ENCODE measurements around the gene BCDIN3D.

BCDIN3D gene

GRCh38 chr12:49878021-49878420, 35.1 kb upstream of the BCDIN3D start:
- DNase-seq (ENCODE audit: extremely low read depth, insufficient read length), result no peak
- Histone ChIP-seq H3K36me3 (ENCODE audit: control insufficient read depth, insufficient read depth, low read length) (no peaks in the 10 kb centered on the region), H3K27me3 (replicated peaks; ENCODE audit: control insufficient read depth, insufficient read depth, low read length) (no peaks in the 10 kb centered on the region; the same call in 1 of the 2 replicates), H3K4me3 (replicated peaks; ENCODE audit: low read depth, low read length) (no peak overlapping the region)
- TF ChIP-seq, protein P1, sequence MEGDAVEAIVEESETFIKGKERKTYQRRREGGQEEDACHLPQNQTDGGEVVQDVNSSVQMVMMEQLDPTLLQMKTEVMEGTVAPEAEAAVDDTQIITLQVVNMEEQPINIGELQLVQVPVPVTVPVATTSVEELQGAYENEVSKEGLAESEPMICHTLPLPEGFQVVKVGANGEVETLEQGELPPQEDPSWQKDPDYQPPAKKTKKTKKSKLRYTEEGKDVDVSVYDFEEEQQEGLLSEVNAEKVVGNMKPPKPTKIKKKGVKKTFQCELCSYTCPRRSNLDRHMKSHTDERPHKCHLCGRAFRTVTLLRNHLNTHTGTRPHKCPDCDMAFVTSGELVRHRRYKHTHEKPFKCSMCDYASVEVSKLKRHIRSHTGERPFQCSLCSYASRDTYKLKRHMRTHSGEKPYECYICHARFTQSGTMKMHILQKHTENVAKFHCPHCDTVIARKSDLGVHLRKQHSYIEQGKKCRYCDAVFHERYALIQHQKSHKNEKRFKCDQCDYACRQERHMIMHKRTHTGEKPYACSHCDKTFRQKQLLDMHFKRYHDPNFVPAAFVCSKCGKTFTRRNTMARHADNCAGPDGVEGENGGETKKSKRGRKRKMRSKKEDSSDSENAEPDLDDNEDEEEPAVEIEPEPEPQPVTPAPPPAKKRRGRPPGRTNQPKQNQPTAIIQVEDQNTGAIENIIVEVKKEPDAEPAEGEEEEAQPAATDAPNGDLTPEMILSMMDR (IDR thresholded peaks at IDR 0.05; ENCODE audit: insufficient read depth, low read length, poor library complexity, severe bottlenecking), result no peak

DNA sequence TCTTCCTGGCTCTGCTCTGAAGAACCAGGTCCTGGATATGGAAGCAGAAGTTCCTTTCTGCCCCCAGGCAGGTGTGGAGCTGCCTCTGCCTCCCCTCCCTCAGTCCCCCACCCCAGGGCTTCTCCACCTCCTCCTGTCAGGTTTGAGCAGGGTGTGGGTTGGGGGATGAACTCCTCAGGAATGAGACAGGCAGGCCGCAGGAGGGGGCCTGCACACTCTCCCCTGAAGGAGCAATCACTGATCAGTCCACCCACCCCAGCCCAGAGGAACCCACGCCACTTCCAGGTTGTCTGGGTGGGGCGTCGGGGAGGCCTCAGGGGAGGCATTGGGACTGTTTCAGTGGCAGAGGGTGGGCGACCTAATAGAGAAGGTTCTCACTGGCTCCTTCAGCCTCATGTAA, 34.2 kb upstream of the BCDIN3D start:
- TF ChIP-seq, protein P1 (IDR thresholded peaks at IDR 0.05; ENCODE audit: insufficient read depth, low read length, poor library complexity, severe bottlenecking), result no peak
- H3K36me3 ChIP-seq (ENCODE audit: control insufficient read depth, insufficient read depth, low read length), result no peaks in the 10 kb centered on the region
- no peak overlapping the region for H3K4me3 ChIP-seq (replicated peaks; ENCODE audit: low read depth, low read length)
- no peak for DNase-seq (ENCODE audit: extremely low read depth, insufficient read length)
- no peaks in the 10 kb centered on the region; the same call in 1 of the 2 replicates for H3K27me3 ChIP-seq (replicated peaks; ENCODE audit: control insufficient read depth, insufficient read depth, low read length)

DNA sequence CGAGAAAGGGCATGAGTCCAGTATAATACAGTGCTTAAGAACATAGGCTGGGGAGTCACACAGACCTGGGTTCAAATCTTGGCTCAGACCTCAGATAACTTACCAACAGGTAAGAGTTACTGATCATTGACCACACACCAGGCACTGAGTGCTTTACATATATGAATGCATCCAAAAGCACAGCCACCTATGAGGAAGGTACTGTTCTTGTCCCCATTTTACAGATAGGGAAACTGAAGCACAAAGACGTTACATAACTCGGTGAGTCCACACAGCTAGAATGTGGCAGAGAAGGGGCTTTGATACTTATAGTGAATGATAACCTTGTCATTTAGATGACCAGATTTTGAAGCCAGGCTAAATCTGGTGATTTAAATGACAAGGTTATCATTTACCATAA, 33.2 kb upstream of the BCDIN3D start:
- no peak for DNase-seq (ENCODE audit: extremely low read depth, insufficient read length)
- Histone ChIP-seq H3K36me3 (ENCODE audit: control insufficient read depth, insufficient read depth, low read length) (no peaks in the 10 kb centered on the region), H3K4me3 (replicated peaks; ENCODE audit: low read depth, low read length) (no peak overlapping the region), H3K27me3 (replicated peaks; ENCODE audit: control insufficient read depth, insufficient read depth, low read length) (no peaks in the 10 kb centered on the region; the same call in 1 of the 2 replicates)
- TF ChIP-seq, protein P1 (IDR thresholded peaks at IDR 0.05; ENCODE audit: insufficient read depth, low read length, poor library complexity, severe bottlenecking), result no peak

DNA sequence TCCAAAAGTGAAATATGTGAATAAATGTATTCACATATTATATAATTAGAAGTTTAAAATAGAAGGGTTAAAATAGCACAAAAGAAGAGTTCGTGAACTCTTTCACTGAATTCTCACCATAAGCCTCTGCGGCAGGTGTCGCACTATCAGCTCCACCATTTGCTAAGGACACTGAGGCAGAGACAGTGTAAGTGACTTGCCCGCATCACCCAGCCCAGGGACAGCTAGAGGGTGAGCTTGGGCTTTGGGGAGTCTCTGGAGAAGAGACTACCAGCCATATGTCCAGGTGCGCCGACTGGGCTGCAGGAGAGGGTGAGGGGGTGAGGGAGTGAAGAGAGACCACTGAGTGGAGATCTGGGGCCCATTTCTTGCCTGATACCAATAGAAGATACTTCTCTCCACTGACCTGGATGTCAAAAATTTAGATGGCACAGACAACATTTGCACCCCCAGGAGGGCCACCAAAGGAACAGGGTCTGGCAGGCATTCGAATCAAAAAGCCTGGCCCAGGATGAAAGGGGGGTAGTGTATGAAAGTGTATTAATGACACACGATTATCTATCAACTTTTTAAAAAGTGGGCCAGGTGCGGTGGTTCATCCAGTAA, 32.3 kb upstream of the BCDIN3D start:
- Histone ChIP-seq H3K4me3 (replicated peaks; ENCODE audit: low read depth, low read length) (no peak overlapping the region), H3K36me3 (ENCODE audit: control insufficient read depth, insufficient read depth, low read length) (no peaks in the 10 kb centered on the region), H3K27me3 (replicated peaks; ENCODE audit: control insufficient read depth, insufficient read depth, low read length) (no peaks in the 10 kb centered on the region; the same call in 1 of the 2 replicates)
- DNase-seq (ENCODE audit: extremely low read depth, insufficient read length), result no peak
- TF ChIP-seq, protein P1 (IDR thresholded peaks at IDR 0.05; ENCODE audit: insufficient read depth, low read length, poor library complexity, severe bottlenecking), result no peak

- Histone ChIP-seq H3K4me3 (replicated peaks; ENCODE audit: low read depth, low read length) (no peak overlapping the region), H3K27me3 (replicated peaks; ENCODE audit: control insufficient read depth, insufficient read depth, low read length) (no peaks in the 10 kb centered on the region; the same call in 1 of the 2 replicates), H3K36me3 (ENCODE audit: control insufficient read depth, insufficient read depth, low read length) (no peaks in the 10 kb centered on the region)
- DNase-seq (ENCODE audit: extremely low read depth, insufficient read length), result no peak
- TF ChIP-seq, protein P1 (IDR thresholded peaks at IDR 0.05; ENCODE audit: insufficient read depth, low read length, poor library complexity, severe bottlenecking), result no peak
Measured at GRCh38 chr12:49874142-49874897, 31.4 kb upstream of the BCDIN3D start.
